CD4-positive, alpha-beta T cell (primary cell): Measurements from ENCODE around the gene SGCE. TPM values are rescaled to one million over a fixed set of nuclear protein-coding genes. Genes with fewer than 3 reads are reported as not detected.

Experiments used
- ATAC-seq: fragments of 200-7000 bp; cut with Tn5 transposase; one replicate; pipeline ENCODE4 v1.10.0; 2022; ENCODE audit warnings: mild to moderate bottlenecking; ENCODE audit not compliant: poor library complexity
- CTCF ChIA-PET: fragments of 350-600 bp; sonication (Branson Sonifier 250); formaldehyde crosslinking; loops from one replicate; lab custom pipeline; 2021; ENCODE audit warnings: antibody characterized with exemption, inconsistent platforms; lab: Charles Lee
- POLR2A ChIA-PET: fragments of 350-600 bp; sonication (Branson Sonifier 250); formaldehyde crosslinking; loops from one replicate; lab custom pipeline; 2021; ENCODE audit warnings: antibody characterized with exemption, inconsistent platforms; lab: Charles Lee
- DNase-seq, 14 experiments: peaks; one replicate each; pipeline ENCODE4 v3.0.0-alpha.2; 2013 to 2020; ENCODE audit warnings: mixed read lengths in 2 of 14
- H3K27ac ChIP-seq, 2 donors: one replicate each; pipeline versions ENCODE4 v1.5.1 to v1.7.0; 2013; ENCODE audit warnings: low read length in 2 of 2, low read depth in 1 of 2, mild to moderate bottlenecking in 1 of 2
- H3K27me3 ChIP-seq, 2 experiments: 1 replicate in 1 of 2; 2 replicates in 1 of 2; pipeline versions ENCODE4 v1.6.1 to v1.7.0; 2013; ENCODE audit warnings: low read length in 2 of 2, control low read depth in 1 of 2, mild to moderate bottlenecking in 1 of 2, moderate library complexity in 1 of 2; ENCODE audit not compliant: insufficient read depth in 2 of 2, control insufficient read depth in 1 of 2
- H3K36me3 ChIP-seq: one replicate; pipeline ENCODE4 v1.6.1; 2013; ENCODE audit warnings: low read length, control low read depth; ENCODE audit not compliant: insufficient read depth
- H3K4me1 ChIP-seq: one replicate; pipeline ENCODE4 v1.6.1; 2013; ENCODE audit warnings: low read length, control low read depth; ENCODE audit not compliant: insufficient read depth
- H3K4me3 ChIP-seq: one replicate; pipeline ENCODE4 v1.5.1; 2013; ENCODE audit warnings: mild to moderate bottlenecking, low read length, moderate library complexity
- H3K9me3 ChIP-seq, 2 experiments: 1 replicate in 1 of 2; 2 replicates in 1 of 2; pipeline versions ENCODE4 v1.6.1 to v1.7.0; 2013; ENCODE audit warnings: low read length in 2 of 2, mild to moderate bottlenecking in 2 of 2, control low read depth in 1 of 2, moderate library complexity in 1 of 2; ENCODE audit not compliant: control insufficient read depth in 1 of 2, insufficient read depth in 1 of 2
- H3K27ac Mint-ChIP-seq: one replicate; pipeline ENCODE4 v1.8.0; 2020; ENCODE audit warnings: mixed read lengths
- H3K27me3 Mint-ChIP-seq: one replicate; pipeline ENCODE4 v1.8.0; 2021; ENCODE audit warnings: mixed read lengths
- H3K36me3 Mint-ChIP-seq: one replicate; pipeline ENCODE4 v1.8.0; 2021; ENCODE audit warnings: low read depth, mixed read lengths
- H3K4me1 Mint-ChIP-seq: one replicate; pipeline ENCODE4 v1.8.0; 2021; ENCODE audit warnings: low read depth, mixed read lengths
- H3K4me3 Mint-ChIP-seq: one replicate; pipeline ENCODE4 v1.8.0; 2020; ENCODE audit warnings: mild to moderate bottlenecking, mixed read lengths
- H3K9me3 Mint-ChIP-seq: one replicate; pipeline ENCODE4 v1.8.0; 2020; ENCODE audit warnings: mixed read lengths
- CTCF ChIP-seq: fragments of 200-600 bp; IDR thresholded peaks from one replicate; pipeline ENCODE4 v1.8.0; 2022; ENCODE audit warnings: antibody characterized with exemption, mild to moderate bottlenecking
- intact Hi-C, 2 experiments: fragments of 100-400 bp; cut with DNase I in 1 of 2; cut with micrococcal nuclease in 1 of 2; formaldehyde crosslinking; loops; one replicate each; pipeline versions ENCODE4 v1.15.1 to v1.9.0; 2023 to 2025; cut with DNase I, micrococcal nuclease
- total RNA-seq, 174 experiments: library from RNA in 2 of 174; stranded (reverse) in 2 of 174; gene quantifications; one replicate each; pipeline ENCODE4 v1.2.3 and lab custom pipeline; 2021 to 2026

Gene SGCE
- total RNA-seq, 2 experiments from 2014 or later, result 0.31 TPM; not detected in 1

- Histone ChIP-seq H3K27ac (no peak overlapping the region), H3K4me1 (no peaks in the 10 kb centered on the region), H3K27me3 (no peaks in the 10 kb centered on the region), H3K9me3 (no peaks in the 10 kb centered on the region), H3K36me3 (no peaks in the 10 kb centered on the region), H3K4me3 (no peak overlapping the region)
- intact Hi-C loops, result no loop called here
- no peaks in the 10 kb centered on the region for H3K9me3 Mint-ChIP-seq
- TF ChIP-seq CTCF, result no peak
- no peak overlapping the region for H3K27ac Mint-ChIP-seq
- no peaks in the 10 kb centered on the region for H3K4me1 Mint-ChIP-seq
- DNase-seq (no peak), ATAC-seq (no peak)
- H3K4me3 Mint-ChIP-seq, result no peak overlapping the region
- CTCF ChIA-PET, result no interaction called here
- POLR2A ChIA-PET, result no interaction called here
- H3K36me3 Mint-ChIP-seq, result peaks cover 55% of the 10 kb centered on the region
- no peaks in the 10 kb centered on the region for H3K27me3 Mint-ChIP-seq
Observed at GRCh38 chr7:94561841-94562514, 94.0 kb downstream of the SGCE start.

GRCh38 chr7:94559972-94560371 lies 96.0 kb downstream of the SGCE start:
- Mint-ChIP-seq H3K4me3 (no peak overlapping the region), H3K27ac (no peak overlapping the region), H3K9me3 (no peaks in the 10 kb centered on the region), H3K27me3 (no peaks in the 10 kb centered on the region), H3K36me3 (peaks cover 63% of the 10 kb centered on the region), H3K4me1 (no peaks in the 10 kb centered on the region)
- Histone ChIP-seq H3K27me3 (no peaks in the 10 kb centered on the region), H3K4me1 (no peaks in the 10 kb centered on the region), H3K9me3 (no peaks in the 10 kb centered on the region), H3K27ac (no peak overlapping the region), H3K36me3 (no peaks in the 10 kb centered on the region), H3K4me3 (no peak overlapping the region)
- intact Hi-C loops, result no loop called here
- POLR2A ChIA-PET, result no interaction called here
- CTCF ChIA-PET, result no interaction called here
- DNase-seq, result no peak
- TF ChIP-seq CTCF, result no peak
- ATAC-seq, result no peak

GRCh38 chr7:94557215-94557614 lies 98.7 kb downstream of the SGCE start:
- H3K9me3 ChIP-seq, result no peaks in the 10 kb centered on the region
- POLR2A ChIA-PET, result no interaction called here
- no peak for DNase-seq
- no peak overlapping the region for H3K27ac ChIP-seq
- TF ChIP-seq CTCF, result no peak
- H3K27me3 Mint-ChIP-seq, result no peaks in the 10 kb centered on the region
- no peaks in the 10 kb centered on the region for H3K27me3 ChIP-seq
- H3K4me3 Mint-ChIP-seq, result no peak overlapping the region
- H3K4me1 ChIP-seq, result no peaks in the 10 kb centered on the region
- peaks cover 78% of the 10 kb centered on the region for H3K36me3 Mint-ChIP-seq
- intact Hi-C loops, result no loop called here
- CTCF ChIA-PET, result no interaction called here
- H3K4me3 ChIP-seq, result no peak overlapping the region
- H3K4me1 Mint-ChIP-seq, result no peaks in the 10 kb centered on the region
- H3K36me3 ChIP-seq, result peaks cover 9% of the 10 kb centered on the region
- no peak overlapping the region for H3K27ac Mint-ChIP-seq
- no peaks in the 10 kb centered on the region for H3K9me3 Mint-ChIP-seq
- no peak for ATAC-seq
